Astrocyte (in vitro differentiated cells and primary cell): ENCODE results near the gene PMEL.

Experiments
- EZH2 ChIP-seq: IDR thresholded peaks from 2 replicates; pipeline ENCODE4 v1.6.1; 2012; ENCODE audit warnings: mild to moderate bottlenecking, low read length, inconsistent platforms; ENCODE audit not compliant: insufficient read depth
- TF ChIP-seq, protein P1 (sequence below): IDR thresholded peaks from 2 replicates; pipeline ENCODE4 v1.5.1; 2011; ENCODE audit warnings: low read depth, mild to moderate bottlenecking, inconsistent platforms, low read length, moderate library complexity; ENCODE audit not compliant: insufficient read depth

DNA sequence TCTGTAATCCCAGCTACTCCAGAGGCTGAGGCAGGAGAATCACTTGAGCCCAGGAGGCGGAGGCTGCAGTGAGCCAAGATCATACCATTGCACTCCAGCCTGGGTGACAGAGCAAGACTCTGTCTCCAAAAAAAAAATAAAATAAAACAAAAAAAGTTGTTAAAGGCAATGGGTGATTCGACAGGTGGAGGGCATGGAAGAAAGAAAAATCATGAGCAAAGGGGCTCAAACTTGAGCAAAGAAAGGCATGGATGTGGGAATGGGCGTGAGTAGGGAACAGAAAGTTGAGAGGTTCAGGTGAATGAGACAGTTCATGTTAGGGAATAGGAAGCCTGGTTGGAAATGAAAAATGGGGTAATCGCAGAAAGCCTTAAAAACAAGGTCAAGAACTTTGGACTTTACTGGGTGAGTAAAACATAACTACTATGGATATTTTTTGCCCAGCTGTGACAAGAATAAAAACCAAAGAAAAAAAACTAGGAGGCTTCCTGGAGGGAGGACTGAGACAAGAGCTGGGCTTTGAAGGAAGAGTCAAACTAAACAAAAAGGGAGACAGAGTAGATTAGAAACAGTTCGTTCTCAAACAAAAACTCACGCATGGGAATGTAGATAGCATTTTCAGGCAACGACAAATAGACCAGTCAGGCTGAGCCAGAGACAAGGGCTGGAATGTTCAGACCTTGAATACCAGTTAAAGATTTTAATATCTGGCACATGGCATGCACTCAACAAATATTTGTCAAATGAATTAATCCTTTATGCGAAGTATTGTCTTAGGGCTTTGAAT, 56.9 kb downstream of the PMEL start:
- TF ChIP-seq, protein P1, sequence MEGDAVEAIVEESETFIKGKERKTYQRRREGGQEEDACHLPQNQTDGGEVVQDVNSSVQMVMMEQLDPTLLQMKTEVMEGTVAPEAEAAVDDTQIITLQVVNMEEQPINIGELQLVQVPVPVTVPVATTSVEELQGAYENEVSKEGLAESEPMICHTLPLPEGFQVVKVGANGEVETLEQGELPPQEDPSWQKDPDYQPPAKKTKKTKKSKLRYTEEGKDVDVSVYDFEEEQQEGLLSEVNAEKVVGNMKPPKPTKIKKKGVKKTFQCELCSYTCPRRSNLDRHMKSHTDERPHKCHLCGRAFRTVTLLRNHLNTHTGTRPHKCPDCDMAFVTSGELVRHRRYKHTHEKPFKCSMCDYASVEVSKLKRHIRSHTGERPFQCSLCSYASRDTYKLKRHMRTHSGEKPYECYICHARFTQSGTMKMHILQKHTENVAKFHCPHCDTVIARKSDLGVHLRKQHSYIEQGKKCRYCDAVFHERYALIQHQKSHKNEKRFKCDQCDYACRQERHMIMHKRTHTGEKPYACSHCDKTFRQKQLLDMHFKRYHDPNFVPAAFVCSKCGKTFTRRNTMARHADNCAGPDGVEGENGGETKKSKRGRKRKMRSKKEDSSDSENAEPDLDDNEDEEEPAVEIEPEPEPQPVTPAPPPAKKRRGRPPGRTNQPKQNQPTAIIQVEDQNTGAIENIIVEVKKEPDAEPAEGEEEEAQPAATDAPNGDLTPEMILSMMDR: no peak
- no peak for TF ChIP-seq EZH2
